Hematopoietic multipotent progenitor cell treated with erythropoietin and hydrocortisone succinate and interleukin-3 and kit ligand, for 4 days (in vitro differentiated cells): ENCODE data around the gene KLK3.
"Not testable (repeated sequence)": the region's sequence is repeated elsewhere in the genome, so short reads cannot be mapped to it uniquely, and the experiment has no call there.

Source experiments
- DNase-seq: peaks from one replicate; pipeline ENCODE4 v3.0.0-alpha.2; 2015

The KLK3 gene

DNA sequence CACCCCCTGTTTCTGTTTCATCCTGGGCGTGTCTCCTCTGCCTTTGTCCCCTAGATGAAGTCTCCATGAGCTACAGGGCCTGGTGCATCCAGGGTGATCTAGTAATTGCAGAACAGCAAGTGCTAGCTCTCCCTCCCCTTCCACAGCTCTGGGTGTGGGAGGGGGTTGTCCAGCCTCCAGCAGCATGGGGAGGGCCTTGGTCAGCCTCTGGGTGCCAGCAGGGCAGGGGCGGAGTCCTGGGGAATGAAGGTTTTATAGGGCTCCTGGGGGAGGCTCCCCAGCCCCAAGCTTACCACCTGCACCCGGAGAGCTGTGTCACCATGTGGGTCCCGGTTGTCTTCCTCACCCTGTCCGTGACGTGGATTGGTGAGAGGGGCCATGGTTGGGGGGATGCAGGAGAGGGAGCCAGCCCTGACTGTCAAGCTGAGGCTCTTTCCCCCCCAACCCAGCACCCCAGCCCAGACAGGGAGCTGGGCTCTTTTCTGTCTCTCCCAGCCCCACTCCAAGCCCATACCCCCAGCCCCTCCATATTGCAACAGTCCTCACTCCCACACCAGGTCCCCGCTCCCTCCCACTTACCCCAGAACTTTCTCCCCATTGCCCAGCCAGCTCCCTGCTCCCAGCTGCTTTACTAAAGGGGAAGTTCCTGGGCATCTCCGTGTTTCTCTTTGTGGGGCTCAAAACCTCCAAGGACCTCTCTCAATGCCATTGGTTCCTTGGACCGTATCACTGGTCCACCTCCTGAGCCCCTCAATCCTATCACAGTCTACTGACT is at the start of gene KLK3:
TSS of gene KLK3 (plus strand) at position 280 of the 775 bp plus-strand sequence. CDS start at position 321, 41 bp downstream.
- DNase-seq = no peak

DNA sequence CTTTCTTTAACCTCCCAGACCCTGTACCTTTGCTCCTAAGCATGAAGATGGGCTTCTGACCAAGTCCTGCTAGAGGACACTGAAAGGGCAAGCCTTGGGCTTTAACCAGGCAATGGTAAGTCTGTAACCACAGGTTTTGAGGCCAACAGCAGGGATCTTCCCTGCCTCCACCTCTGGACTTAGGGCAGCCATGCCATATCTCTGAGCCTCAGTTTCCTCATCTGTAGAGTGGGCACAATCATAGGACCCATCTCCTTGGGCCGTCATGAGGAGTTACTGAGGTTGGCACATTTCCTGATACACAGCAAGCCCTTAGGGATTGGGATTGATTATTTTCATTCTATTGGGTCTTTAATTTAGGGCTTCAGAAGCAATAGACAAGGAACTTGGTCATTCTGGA is 45.9 kb upstream of the KLK3 start:
- no peak for DNase-seq

DNA sequence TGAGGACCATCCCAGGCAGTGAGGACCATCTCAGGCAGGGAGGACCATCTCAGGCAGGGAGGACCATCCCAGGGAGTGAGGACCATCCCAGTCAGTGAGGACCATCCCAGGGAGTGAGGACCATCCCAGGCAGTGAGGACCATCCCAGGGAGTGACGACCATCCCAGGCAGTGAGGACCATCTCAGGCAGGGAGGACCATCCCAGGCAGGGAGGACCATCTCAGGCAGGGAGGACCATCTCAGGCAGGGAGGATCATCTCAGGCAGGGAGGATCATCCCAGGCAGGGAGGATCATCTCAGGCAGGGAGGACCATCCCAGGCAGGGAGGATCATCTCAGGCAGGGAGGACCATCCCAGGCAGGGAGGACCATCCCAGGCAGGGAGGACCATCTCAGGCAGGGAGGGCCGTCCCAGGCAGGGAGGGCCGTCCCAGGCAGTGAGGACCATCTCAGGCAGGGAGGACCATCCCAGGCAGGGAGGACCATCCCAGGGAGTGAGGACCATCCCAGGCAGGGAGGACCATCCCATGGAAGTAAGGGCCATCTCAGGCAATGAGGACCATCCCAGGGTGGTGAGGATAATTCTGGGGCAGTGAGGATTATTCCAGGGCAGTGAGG is 43.0 kb upstream of the KLK3 start:
- not testable (repeated sequence) for DNase-seq

DNA sequence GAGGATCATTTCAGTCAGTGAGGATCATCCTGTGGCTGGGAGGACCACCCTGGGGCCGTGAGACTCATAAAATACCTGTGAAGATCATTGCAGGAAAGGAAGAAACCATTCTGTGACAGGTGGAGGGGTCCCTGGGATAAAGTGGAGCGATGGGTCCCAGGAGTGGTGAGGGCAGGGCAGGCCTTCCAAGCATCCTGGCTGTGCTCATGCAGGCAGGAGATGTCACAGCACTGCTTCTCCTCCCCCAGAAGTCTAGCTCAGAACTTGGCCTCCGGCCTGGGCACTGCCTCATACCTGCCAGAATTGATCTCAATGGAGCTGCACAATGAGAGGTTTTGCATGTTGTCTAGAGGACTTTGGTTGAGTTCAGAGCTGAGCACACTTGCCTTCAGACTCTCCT is 42.2 kb upstream of the KLK3 start:
- no peak for DNase-seq

DNA sequence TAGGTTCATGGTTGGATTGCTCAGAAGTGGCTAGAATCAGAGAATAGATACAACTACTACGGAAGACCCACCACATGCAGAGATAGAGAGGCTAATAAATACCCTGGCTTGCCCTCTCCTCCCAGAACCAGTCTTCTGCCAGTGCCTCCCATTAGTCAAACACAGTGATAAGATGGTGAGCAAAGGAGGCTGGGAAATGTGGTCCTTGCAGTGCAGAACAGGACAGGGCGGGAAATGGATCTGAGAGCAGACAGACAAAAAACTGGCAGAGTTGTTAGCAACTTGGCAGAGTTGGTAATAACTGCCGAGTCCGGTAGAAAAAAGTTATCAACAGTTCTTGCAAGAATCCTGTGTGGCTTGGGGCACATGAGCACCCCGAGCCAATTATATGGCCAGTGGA is 39.8 kb upstream of the KLK3 start:
- no peak for DNase-seq

DNA sequence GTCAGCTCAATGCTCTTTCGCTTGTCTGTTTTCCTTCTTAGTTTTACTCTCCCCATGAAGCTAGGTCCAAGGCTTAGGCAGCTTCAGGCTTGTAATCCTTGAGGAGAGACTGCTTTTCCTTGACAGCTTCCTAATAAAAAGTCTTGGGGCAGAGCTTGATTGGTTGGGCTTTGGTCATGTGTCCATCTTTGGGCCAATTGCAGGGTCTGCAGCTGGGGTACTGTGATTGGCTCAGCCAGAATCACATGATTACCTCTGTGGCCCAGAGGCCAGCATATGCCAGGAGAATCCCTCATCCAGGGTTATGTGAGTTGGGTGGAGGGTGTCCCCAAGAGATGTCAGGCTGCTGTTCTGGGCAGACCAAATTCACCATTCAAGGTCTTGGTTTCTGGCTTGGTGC is 39.3 kb upstream of the KLK3 start:
- DNase-seq = no peak

DNA sequence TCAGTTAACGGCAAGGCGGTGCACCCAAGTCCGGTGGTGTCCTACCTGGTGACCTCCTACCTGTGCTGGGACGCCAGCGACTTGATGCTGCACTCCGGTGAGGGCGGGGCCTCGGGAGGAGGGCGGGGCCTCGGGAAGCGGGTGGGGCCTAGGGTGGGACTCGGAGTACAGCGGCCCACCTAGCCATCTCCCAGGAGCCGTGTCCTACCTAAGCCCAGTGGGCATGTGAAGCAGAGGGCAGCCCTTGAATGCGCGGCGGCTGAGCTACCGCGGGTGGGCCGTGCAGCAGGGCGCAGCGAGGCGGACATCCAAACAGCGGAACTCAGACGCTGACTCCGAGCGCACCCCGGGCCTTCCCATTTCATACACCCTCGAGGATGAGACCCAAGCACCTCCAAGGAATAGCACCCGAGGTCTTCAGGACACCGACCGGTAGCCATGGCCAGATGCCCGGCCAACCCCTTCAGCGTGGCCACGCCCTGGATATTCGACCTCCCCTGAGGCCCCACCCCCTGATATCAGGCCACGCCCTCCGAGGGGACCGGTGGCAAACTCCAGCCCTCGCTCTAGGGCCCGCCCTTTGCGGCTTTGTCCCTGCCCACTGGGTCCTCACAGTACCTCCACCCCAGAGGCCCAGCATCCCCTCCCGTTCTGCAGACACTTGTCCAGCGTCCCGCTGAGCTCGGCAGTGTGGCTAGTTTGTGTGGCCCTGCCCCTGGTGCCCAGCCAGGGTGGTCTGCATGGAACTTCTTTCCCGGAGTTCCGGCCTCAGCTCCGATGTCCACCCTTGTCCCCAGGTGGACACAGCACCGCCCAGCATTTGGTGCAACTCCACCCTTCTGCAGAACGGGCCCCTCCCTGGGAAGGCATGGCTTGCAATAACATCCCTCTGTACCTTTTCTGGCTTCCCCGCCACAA is 36.5 kb upstream of the KLK3 start:
- DNase-seq = peak; percentile 86

DNA sequence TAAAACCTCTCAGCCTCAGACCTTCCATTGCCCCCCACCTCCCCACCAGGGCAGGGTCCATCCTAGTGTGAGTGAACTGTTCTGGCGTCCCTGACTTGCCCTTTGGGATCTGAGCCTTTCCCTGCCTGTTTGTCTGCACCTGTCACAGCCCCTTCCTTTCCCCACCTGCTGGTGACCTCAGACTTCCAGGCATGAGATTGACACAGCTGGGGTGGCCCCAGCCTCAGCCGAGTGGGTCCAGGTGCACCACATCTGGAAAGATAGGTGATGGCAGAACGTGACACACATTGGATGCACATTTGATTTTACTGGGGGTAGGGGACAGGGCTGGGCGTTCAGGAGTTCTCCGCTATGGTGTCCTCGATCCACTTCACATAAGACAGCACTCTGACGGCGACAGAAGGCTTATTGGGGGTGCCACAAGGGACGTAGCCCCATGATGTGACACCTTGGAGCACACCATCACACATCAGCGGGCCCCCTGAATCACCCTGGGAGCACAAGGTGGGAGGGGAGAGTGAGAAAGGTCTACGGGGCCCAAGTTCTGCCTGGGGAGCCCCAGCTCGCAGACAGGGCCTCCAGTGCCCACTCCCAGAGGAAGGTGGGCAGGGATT is 35.7 kb upstream of the KLK3 start:
- DNase-seq = no peak

DNA sequence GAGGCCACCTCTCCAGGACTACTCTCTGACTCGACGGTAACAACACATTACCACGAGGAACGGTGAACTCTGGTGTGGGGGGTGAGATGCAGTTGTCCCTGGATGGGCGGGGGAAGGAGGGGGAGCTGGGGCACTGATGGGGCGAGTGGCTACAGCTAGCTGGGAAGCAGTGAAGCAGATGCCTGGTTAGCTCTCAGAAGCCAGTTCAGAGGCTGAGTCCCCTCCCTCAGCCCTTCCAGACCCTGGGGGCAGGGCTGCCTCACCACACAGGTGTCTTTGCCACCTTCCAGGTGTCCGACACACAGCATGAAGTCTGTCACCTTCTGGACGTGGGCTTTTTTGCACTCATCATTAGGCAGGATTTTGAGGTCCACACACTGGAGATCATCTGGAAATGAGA is 35.1 kb upstream of the KLK3 start:
- DNase-seq = no peak

DNA sequence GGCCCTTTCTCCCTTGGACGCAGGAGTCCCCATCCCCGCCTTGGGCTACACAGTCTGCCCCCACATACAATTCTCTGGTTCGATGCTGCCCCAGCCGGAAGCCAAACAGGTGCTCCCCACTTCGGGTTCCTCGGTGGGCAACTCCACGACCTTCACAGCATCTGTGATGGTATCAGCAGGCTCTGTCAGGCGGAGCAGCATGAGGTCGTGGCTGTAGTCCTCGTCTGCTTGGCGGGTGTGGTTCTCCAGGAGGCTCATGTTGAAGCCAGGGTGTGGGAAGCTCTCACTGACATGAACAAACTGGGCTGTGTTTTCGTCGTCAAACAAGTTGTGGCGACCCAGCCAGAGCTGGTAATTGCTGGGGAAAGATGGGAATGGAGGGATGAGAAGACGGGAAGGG is 34.6 kb upstream of the KLK3 start:
- DNase-seq = no peak

DNA sequence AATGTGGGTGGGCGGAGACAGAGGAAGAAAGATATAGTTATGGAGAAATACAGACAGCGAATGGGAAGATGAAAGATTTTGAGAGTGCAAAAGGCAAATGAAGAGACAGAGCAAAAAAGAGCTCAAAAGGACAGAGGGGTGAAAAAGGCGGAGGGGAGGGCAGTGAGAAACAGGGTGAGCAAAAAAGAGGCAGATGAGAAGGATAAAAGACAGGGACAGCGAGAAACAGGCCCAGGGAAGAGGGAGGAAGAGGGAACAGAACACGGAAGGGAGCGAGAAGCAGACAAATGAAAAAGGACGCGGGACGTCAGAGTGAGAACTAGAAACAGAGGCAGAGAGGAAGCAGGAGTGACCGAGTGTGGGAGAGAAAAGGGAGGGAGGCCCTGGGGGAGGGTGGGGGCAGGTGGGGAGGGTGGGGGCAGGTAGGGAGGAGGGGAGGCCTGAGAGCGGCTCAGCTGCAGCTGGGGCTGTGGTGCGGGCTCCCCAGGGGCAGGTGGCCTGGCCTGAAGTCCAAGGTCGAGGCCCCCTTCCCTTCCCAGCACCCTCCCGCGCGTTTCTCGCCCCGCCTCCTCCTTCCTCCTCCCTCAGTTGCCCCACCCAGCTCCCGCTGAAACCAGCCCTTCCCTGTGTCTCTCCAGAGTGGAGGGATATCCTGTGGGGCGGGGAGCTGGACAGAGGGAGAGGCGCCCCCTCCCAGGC is 34.0 kb upstream of the KLK3 start:
- no peak for DNase-seq

DNA sequence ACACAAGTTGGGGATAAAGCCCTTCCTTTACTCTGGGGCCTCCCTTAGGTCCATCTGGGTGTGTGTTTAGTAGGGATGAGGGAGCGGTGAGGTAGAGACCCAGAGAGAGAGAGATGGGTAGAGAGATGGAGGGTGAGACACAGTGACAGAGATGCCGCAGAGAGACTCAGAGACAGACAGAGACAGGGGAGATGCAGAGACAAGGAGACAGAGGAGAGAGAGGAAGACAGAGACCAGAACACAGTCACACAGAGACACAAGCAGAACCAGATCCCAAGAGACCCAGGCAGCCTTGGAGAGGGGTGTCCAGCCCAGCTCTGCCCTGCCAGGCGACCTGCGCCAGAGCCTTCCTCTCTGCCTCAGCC is 33.5 kb upstream of the KLK3 start:
- no peak for DNase-seq

DNA sequence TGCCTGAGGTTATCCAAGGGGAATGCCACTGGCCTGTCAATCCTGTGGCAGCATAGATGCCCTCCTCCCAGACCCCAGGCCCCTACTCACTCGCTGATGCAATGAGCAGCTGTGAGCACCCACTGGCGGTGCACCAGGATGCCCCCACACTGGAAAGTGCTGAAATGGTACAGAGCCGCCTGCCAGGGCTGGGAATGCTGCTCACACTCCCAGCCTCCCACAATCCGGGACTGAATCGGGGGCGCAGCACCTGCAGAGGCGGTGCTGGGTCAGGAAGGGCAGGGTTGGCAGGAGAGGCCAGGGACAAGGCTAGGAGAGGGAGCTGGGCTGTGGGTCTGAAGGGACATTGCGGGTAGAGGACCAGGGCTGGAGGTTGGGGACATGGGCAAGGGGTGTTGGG is 33.1 kb upstream of the KLK3 start:
- no peak for DNase-seq

DNA sequence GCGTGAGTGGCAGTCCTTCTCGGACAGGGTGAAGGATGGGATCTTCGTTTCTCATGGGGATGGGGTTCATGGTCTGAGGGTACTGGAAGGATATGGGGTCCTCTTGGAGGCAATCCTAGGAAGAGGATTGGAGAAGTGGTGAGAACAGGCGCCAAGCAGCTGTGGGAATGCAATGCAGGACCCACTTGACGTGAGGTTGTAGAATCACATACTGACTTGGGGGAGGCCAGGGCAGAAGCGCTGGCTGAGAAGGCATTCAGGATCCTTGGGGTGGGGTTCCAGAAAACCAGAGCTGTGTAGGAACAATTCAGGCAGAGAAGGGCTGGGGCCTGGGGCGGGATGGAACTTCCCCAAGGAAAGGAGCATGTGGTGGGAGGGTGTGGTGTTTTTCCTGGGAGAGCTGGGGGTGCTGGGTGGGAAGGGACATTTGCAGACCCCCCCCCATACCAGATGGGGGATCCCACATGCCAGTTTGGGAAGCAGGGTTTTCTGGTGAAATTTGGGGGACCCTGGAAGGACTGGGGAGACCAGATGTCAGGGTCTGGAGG is 32.0 kb upstream of the KLK3 start:
- DNase-seq = no peak

DNA sequence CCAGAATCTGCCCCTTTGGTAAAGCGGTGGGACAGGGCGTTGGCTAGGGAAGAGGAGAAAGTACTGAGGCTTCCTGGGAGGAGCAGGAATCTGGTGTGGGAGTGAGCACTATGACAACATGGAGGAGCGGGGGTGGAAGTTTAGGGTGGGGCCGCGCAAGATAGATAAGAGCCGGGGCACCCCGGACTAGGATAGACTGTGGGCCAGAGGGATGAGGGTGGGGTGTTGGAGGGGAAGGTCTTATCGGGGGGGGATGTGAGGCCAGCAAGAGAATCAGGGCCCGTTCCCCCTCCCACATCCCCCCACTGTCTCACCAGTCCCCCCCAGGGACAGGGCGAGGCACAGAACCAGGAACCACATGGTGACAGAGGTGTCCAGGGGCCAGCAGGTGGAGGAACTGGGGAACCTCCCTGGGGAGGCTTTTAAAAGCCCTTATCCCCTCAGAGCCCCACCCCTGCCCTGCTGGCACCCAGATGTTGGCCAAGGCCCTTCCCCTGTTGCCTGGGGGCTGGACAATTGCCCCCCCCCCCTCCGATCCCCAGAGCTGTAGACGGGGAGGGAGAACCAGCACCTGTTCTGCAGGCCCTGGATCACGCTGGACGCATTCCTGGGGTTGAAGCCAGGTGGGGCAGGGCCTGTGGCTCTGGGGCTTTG is 31.2 kb upstream of the KLK3 start, which contains the start of gene KLK1:
TSS of gene KLK1 (minus strand) at position 399 of the 654 bp plus-strand sequence. CDS start at position 360, 39 bp downstream.
- no peak for DNase-seq

DNA sequence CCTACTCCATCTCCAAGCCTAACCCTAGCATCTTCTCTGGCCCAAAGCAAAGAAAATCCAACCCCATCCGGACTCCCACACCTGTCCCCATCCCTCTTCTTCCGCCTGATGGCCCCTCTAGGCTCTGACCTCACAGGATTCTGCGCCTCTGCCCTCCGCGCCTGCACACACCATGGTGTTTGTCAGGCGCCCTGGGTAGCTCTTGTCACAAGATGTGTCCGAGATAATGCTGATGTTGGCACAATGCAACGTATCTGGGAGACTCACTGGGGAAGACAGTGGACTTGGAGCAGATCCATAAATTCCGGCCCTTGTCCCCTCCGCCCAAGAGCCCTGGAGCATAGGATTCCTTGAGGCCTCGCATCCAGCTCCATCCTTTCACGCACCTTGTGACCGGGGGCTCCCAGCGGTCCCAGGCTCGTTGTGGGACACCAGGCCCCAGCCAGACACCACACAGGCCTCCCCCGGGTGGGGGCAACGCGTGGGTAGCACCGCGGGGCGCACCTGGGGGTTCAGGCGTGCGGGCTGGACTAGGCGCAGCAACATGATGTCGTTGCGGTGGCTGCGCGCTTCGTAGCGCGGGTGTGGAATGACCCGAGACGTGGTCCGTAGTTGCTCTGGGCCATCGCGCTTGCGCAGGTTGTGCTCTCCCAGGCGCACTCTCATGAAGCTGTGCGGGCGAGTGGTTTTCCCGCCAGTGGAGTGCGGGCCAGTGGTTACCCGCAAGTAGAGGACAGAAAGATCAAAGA is 28.0 kb upstream of the KLK3 start:
- no peak for DNase-seq

DNA sequence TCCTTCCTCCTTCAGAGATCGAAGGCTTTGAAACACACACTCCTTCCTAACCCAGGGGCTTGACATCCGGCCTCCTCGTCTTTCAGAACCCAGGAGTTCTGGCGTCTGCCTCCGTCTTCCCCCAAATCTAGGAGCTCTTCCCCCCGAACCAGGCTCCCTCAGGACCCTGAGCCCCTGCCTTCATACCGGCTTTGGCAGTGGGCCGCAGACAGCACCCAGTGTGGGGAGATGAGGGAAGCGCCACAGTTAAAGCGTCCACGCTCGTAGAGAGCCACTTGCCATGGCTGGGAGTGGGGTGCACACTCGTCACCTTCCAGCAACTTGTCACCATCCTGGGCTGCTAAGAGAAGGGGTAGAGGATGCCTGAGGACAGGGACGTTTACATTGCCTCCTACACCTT is 27.2 kb upstream of the KLK3 start:
- no peak for DNase-seq

DNA sequence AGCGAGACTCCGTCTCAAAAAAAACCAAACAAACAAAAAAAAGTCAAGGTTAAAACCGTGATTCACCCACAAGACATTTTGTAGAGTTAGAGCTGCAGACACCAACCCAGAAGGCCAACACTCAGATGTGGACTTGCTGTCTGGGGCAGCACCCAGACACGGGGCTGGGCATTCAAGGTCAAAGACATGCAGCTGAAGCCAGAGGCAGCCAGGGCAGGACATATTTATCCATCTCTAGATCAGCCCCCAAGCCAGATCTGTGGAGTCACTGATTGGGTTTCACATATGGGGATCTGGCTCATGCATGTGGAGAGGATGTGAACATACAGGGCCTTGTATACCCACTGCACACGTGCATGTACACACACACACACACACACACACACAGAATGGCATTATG is 24.9 kb upstream of the KLK3 start:
- DNase-seq = no peak

DNA sequence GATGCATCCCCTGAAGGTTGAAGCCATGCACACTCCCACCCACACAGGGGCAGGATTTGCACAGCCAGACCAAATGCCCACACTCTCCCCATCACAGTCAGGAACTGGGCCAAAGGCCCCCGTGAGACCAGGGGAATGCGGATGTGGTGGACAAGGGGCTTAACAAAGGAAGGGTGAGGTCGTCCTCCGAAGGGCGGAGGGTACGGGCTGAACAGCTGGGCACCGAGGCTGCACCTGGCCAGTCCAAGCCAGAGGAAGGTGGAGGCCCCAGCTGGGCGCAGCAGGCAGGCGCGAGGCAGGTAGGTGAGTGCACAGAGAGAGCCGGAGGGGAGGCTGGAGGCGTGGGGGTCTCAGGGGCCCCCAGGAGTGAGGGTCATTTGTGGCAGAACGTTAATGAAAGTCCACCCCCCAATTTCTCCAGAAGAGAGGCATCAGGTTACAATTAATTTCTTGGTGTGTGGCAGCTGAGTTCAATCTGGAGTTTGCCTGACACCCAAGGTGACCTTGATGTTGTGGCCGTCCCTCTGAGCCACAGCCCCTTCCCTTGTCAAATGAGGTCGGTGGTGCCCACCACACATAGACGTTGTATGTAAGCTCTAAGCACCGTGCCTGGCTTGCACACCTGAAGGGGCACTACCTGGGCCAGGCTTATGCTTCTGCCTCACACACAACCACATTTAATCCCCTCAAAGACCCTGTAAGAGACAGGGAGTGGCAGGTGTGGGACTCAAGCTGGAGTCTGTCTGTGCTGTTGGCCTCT is 24.3 kb upstream of the KLK3 start:
- DNase-seq = no peak

DNA sequence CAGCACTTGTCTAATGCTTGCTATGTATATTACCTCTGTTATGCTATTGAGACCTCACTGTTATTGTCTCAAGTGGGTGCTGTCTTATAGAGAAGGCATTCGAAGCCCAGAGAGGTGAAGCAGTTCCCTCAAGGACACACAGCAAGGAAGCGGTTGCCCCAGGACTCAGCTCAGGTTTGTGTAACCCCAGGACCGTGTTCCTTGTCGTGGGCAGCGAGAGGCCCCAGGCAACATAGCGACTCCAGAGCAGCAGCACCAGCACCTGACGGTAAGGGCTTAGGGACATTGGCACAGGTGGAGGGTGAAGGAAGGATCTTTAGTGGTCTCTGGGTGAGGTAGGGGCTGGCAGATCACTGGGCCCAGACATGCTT is 23.7 kb upstream of the KLK3 start:
- DNase-seq = no peak
